GM19397 (cell line): ENCODE measurements around the gene FAM53B.

ENCODE experiments used
- ATAC-seq: cut with Tn5 transposase; IDR thresholded peaks from one replicate; pipeline ENCODE4 v1.9.1; 2021; ENCODE audit warnings: mild to moderate bottlenecking, moderate library complexity; ENCODE audit not compliant: unreplicated experiment

FAM53B gene

DNA sequence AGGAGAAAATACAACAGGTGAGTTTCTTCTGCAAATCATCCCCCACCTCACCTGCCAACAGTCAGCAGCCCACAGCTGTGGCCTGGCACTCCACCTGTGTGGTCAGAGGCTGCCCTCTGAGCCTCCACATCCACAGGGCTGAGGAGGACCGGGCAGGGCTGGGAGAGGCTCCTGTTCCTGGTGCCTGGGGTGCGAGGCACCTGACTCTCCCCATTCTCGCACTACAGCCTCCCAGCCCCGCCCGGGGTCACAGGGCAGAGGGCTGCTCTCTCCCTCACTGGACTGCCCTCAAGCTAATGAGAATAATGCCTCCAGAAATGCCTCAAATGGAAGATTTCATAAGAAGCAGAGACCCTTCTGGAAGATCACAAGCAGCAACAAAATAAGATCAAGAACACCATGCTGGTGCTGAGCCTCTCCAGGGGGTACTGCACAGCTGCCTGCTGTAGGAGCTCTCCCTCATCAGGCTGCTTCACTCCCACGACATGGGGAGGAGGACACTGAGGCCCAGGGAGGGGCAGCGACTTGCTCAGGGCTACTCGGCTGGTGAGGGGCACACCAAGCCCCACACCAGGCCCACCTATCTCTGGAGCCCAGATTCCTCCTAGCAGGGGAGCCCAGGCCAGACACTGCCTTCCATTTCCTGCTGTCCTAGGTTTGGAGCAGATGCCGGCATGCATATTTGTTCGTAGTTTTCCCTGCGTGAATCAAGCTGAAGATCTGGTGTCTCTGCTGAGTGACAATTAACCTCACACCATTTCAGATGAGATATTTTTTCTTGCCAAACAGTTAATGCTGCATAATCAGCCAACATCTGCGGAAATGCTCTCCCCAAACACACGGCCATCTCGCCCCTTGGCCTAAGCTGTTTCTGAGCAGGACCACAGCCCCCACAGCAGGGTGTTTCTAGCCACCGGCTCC, 76.5 kb downstream of the FAM53B start:
- no peak for ATAC-seq

DNA sequence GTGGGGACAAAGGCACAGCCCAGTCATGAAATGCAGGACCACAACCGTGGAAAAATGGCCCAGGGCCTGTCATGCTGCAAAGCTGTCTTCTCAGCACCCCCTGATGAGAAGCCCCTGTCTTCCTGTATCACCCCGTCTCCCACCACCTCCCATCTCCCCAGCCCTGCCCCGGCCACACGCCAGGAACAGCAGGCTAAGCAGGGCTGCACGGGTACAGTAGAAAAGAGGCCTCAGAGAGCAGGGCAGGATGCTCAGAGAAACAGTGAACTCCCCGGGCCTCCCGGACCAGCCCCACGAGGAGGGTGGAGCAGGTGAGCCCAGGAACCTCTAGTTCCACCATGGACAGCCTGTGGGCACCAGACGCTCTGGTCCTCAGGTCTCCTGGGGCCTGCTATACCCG, 77.7 kb downstream of the FAM53B start:
- ATAC-seq: no peak

DNA sequence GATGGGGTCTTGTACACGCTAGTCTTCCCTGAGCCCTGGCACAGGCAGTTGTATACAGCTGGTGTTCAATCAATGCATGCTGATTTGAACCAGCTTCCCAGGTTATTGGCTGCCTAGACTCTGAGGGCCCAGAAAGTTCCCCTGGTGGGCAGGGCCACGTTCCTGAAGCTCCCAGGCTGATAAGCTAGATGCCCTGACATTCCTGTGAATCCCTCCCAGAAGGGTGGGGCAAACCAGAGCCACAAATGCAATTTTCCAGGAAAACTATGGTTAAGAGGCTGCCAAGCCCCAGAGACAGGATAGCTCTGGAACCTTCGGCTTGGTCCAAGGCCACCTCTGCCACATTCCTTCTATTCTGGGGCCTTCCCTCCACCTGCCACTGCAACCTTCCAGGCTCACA, 78.2 kb downstream of the FAM53B start:
- ATAC-seq: no peak

DNA sequence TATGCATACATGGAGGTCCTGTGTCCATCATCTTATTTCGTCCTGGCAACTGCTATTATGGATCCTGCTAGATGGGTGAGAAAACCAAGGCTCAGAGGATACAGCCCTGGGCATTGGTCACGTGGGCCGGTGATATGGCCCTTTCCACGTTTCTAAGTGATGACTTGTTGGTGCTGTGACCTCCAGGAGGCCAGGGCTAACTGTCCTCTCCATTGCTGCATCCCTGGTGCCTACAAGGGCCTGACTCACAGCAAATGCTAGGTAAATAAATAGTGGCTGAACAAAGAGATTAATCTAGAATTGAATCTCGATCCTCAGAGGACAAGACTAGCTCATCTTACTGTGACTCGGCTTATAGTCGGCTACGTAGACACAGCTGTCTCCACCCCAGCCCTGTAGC, 78.6 kb downstream of the FAM53B start:
- ATAC-seq: no peak

DNA sequence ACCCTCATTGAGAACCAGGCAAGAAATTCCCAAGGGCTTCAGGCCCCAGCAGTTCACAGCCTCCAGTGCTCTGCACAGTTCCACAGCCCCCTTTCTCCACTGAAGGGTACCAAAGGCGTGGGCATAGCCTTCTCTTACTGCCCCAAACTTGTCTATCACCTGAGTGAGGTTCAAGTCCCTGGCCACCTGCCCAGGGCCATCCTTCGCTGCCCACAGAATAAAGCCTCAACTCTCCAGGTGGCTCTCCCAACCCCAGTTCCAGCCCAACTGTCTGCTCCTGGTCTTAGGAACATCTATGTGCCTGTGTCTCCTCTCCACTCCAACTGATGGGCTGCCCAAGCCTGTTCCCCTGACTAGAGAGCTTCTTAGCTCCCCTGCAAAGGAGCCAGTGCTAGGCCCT, 79.1 kb downstream of the FAM53B start:
- no peak for ATAC-seq

DNA sequence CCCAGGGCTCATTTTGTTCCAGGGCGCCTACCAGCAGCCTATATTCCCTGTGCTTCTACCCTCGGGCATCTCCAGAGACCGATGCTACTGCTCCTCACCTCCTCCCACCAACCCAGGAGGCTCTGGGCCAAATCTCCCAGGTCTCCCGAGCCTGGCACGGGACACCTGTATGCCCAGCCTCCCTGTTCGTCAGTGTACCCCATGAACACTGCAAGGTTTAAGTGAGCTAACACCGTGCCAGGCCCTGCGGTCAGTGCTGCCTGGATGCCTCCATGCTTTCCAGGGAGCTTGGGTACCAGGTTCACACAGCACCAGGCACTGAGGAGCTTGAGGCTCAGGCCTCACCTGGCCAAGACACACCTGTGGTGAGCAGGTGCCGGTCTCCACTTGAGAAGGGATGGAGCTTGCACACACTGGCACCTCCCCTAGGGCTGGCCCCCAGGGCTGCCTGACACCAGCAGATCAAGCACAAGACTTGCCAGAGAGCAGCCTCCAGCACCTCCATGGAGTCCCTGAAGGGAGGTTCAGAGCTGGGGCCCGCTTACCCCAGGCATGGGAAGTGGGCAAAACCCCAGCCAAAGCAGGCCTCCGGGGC, 80.3 kb downstream of the FAM53B start:
- no peak for ATAC-seq

DNA sequence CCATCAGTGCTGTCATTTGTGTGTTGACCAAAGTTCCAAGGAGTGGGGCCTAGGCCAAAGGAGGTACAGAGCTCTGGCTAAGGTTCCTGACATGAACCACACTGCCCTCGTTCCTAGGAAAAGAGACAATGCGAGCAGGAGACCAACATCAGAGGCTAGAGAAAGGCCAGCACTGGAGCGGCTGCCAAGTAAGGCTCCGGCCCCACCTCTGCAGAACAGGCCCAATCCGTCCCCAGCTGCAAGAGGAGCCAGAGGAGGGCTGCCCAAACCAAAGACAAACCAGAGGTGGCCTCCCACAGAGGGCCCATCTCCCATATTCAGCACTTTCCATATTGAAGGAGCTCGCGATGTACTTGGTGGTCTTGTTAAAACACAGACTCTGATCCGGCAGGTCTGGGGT, 81.0 kb downstream of the FAM53B start:
- no peak for ATAC-seq

DNA sequence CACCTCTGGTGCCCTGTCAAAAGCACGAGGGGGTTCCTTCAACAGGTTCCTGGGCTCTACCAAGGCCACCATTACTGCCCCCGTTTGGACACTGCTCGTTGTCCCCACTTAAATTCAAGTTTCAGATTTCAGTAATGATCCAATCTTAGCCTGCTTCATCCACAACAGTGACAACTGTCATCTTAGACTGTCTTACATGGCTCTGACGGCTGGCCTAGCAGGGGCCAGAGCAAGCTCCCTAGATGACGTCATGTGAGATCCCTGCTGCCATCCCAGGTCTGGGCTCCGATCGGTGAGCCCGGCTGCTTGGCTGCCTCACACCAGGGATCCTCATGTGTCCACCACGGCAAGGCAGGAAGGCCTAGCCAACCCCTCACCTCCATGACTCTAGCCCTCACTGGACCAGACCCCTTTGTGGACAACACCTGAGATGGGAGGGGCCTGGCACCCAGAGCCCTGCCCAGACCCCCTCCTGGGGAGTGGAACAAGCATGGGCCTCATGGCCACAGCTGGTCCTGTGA, 82.5 kb downstream of the FAM53B start:
- no peak for ATAC-seq

DNA sequence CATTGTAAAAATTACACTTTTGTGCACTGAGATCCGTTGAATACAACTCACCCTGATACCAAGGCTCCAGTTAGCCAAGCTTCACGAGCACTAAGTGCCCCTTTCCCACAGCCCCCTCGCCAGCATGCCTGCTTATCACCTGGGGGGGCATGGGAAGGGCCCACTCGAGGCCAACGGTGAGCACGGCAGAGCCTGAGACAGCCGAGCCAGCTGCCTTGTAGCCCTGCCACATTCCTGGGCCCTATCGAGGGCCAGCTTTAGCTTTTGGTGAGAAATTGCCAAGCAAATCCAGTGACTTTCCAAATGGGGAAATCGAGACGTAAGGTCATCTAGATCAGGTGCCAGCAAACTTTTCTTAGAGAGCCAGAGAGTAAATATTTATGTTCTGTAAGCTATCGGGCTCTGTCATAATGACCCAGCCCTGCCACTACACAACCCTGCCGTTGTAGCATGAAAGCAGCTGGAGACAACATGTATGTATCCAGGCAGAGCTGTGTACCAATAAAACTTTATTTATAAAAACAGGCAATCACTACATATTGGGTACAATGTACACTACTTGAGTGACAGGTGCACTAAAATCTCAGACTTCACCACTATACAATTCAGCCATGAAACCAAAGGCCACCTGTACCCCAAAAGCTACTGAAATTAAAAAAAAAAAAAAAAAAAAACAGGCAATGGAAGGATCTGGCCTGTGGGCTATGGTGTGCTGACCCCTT, 83.6 kb downstream of the FAM53B start:
- ATAC-seq: no peak

DNA sequence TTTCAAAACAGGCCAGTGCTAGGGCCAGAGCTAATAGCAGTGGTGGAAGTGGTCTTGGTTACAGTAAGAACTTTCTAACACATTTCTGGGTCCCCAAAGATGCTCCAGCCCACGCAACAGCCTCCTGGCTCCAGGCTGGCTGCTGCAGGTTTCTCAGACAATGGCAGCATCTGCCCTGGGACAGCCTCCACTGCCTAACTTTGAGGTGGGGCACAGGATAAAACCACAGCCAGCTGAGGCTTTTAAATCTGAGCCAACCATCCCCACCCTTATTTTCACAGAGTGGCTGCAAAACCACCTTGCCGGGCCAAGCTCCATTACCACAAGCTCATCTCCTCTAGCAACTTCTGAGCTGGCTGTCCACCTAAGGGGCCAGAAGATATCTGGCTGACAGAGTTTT, 84.8 kb downstream of the FAM53B start:
- ATAC-seq: no peak

DNA sequence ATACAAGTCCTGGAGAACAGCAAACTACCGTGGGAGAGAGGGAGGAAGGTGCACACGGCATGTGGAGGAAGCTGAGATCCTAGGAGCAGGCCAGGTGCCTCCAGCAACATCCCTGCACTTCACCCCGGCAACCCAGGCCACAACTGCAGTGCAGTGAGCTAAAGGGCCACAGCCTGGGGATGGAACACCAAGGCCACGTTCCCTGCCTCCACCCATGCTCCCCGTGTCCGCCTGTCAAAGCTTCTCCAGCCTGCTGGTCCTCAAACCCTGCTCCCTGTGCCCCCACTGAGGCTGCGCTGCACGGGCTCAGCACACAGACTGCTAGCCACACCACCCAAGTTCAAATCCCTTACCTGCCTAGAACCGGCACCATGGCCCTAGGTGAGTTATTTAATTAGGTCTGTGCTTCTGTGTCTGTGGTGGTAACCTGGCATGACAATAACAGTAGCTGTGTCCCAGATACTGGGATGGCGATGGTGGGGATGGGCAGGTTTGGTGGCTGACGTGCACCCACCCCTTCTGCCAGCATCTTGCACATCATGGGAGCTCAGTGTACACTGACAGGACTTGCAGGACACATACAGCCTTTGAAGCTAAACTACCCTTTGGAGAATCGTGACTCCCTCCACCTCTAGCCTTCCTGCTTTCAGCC, 85.5 kb downstream of the FAM53B start:
- ATAC-seq: no peak

DNA sequence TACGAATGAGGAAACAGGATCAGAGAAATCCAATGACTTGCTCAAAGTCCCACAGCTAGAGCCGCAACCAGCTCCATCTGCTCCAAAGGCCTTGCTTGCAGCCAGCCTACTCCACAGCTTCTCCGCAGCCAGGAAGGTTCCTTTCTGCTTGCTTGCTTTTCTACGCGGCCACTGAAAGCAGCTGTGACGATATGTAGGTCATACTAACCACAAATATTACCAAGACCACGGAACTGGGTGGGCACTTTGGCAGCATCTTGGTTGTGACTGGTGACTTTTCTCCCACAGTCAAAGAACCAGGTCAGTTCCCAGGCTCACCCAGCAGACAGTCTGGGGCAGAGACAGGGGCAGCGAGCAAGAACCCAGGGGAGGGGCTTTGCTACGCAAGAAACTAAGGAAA, 86.4 kb downstream of the FAM53B start:
- no peak for ATAC-seq

DNA sequence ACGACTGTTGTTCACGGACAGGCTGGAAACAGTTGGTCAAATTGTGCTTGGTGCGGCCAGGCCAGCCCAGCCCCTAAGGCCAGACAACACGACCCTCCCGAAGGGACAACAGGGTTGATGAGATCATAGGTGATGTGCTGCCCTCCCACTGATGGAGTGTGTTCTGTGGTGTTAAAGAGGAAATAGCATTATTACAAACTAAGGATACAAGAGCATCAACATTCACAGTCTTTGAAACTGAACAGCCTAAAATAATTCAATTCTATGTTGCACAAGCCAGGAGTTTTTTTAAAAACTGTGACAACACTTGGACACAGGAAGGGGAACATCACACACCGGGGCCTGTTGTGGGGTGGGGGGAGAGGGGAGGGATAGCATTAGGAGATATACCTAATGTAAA, 87.6 kb downstream of the FAM53B start:
- ATAC-seq: no peak

DNA sequence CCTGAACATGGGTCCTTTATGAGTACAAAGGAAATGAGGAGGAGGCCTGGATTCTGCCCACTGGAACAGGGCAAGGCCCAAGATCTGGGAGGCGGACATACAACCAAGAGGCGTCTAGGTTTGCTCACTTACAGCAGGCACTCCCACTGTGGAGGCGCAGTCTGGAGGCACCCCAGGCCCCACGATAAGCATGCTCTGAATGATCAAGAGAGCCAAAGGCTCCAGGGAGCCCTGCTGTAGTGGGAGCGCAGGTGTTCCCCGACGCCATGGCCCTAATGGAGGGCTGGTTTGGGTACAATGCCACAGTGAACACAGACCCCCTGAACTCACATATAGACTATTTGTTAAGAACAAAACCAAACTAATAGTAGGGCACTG, 88.1 kb downstream of the FAM53B start:
- ATAC-seq: no peak

DNA sequence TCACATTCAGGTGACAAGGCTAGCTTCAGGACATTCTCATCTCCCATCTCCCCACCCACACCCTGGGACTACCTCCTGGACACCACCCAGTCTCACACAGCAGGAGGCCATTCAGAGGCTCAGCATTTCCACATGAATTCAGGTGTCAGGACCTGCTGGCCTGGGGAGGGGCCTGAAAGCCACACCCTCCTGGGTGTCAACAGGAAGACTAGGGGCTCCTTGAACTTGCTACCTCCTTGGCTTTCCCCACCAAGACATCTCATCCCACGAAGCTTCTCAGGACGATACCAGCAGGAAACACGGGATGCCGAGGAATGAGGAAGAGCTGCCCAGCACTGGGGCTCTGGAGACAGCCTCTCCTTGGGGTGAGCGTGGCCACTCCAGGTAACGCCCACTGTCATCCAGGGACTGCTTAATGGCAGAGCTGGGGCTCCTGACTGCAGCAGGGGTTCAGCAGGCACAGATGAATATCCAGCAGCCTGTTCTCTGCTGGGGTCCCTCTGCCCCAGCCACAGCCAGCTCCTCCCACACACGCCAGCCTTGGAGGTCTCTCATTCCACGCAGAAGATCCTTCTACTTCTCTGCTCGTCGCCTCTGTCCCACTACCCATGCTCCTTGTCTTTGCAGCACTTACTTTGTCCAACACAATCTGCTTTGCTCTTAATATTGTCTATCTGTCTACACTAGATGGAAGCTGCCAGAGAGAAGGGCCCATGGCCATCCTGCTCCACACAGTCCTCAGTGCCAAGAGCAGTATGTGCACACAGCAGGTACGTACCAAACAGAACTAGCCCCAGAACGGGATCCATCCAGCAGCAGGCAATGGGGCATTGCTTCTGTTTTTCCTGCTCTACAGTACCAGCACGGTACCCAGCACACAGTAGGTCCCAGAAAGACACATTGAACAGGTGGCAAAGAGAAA, 88.7 kb downstream of the FAM53B start:
- no peak for ATAC-seq

DNA sequence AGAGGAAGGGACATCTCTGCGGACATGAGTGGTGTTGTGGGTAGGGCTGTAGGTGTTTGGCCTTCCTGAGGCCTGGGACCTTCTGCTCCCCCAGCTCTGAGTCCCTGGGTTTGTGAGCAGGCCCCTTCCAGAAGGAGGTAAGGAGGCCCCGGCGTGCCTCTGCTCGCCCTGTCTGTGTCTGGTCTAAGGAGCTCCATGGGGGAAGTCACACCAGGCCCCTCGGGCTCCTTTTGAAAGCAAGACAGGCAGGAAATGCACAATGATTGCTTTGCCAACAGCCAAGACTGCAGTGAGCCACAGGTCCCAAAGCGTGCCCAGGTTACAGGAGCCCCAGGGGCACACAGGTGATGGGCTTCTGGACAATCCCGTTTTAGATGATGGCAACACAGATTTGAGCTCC, 89.5 kb downstream of the FAM53B start:
- ATAC-seq: no peak

DNA sequence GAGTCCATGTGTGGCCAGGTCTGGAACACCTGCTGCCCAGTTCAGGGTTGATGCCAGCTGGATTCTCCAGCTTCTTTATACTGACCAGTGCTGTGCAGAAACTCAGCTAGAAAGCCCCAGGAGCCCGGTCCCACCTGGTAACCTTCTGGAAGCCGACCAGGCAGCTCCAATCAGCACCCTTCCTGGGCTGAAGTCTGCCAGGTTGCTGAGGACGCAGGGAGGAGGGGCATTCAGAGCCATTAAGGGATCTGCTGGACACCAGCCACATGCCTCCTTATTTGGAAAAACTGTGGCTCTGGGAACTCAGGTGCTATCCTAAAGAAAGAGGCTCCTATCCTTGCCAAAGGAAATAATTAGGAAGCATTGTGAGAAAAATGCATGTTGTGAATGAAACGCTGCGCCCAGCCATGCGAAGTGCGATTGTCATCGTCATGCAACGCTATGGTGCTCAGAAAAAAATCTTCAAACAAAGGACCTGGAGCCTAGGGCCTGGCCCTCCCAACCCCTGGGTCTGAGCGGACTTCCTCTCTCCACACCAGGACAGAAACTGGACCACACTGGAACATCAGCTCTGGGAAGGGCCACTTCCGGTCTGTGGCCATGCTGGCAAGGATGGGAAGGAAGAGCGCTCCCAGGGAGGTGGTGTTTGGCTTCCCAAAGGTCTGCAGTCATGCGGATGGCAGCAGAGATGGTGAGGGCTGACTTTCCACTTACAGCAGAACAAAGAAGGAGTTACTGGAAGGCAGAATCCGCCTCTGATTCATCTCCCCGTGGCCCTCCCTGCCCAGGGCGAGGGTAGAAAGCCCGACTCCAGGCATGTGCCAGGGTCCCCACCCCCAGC, 90.1 kb downstream of the FAM53B start:
- no peak for ATAC-seq

DNA sequence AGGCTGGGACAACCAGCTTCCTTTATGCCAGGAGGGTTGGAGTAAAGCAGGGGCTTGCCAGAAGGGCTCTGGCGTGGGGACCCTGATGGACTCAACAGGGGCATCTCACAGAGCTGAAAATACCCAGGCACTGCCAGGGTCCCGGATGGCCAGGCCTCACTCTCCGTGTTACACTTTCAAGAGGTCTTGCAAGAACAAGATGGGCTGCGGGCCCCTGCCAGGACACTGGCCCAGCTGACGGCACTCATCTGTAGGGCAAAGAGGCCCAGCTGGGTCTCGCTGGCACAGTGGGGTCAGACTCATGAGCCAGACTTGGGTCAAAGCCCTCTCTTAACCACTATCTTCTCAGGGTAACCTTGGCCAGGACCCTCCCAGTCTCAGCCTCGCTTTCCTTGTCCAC, 90.9 kb downstream of the FAM53B start:
- ATAC-seq: no peak

DNA sequence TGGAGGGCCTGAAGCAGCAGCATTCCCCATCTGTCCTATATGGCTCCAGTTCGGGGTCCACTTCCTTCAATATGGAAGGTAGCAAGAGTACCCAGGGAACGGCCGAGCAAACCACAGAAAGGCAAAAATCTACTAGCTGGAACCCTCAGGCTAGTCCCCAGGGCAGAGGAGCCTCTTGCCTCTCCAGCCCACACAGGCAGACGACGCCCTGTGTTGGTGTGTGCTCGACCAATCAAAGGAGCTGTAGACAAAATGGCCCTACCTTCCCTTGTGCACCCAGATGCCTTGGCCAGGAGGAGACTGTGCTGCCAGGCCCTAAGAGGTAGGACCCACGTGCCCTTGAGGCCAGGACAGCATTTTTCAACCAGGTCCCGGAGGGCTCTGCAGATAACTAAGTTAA, 91.5 kb downstream of the FAM53B start:
- ATAC-seq: no peak
